Osteoblast (primary cell): ENCODE data around the gene KCNN3. TPM values are rescaled to one million over a fixed set of nuclear protein-coding genes. Genes with fewer than 3 reads are reported as not detected.

Experiments
- DNase-seq: peaks from one replicate; pipeline ENCODE4 v3.0.0; 2011; ENCODE audit warnings: low spot score, mixed read lengths; ENCODE audit not compliant: insufficient read length; ENCODE audit errors: missing footprints
- H2AFZ ChIP-seq: 2 replicates; pipeline ENCODE4 v1.6.0; 2011; ENCODE audit warnings: mild to moderate bottlenecking, low read length
- H3K27ac ChIP-seq: 2 replicates; pipeline ENCODE4 v1.5.1; 2011; ENCODE audit warnings: mild to moderate bottlenecking, low read depth, low read length, moderate library complexity
- H3K27me3 ChIP-seq: 2 replicates; pipeline ENCODE4 v1.6.0; 2012; ENCODE audit warnings: mild to moderate bottlenecking, control low read depth, inconsistent platforms, low read length, moderate library complexity; ENCODE audit not compliant: insufficient read depth
- H3K36me3 ChIP-seq: 2 replicates; pipeline ENCODE4 v1.5.1; 2011; ENCODE audit warnings: mild to moderate bottlenecking, low read length, control low read depth, moderate library complexity; ENCODE audit not compliant: insufficient read depth
- H3K4me1 ChIP-seq: 2 replicates; pipeline ENCODE4 v1.5.1; 2011; ENCODE audit warnings: mild to moderate bottlenecking, low read length, control low read depth, moderate library complexity; ENCODE audit not compliant: insufficient read depth
- H3K4me2 ChIP-seq: 2 replicates; pipeline ENCODE4 v1.6.0; 2011; ENCODE audit warnings: mild to moderate bottlenecking, low read length; ENCODE audit not compliant: insufficient read depth
- H3K4me3 ChIP-seq: fragments of 200-600 bp; sonication (generic); 3 replicates; pipeline ENCODE4 v1.5.1; 2012; ENCODE audit warnings: mild to moderate bottlenecking, low read length, inconsistent platforms; ENCODE audit not compliant: insufficient read depth
- H3K79me2 ChIP-seq: 2 replicates; pipeline ENCODE4 v1.6.0; 2012; ENCODE audit warnings: mild to moderate bottlenecking, low read length, control low read depth, inconsistent platforms; ENCODE audit not compliant: insufficient read depth
- H3K9me3 ChIP-seq: 2 replicates; pipeline ENCODE4 v1.5.1; 2011; ENCODE audit warnings: low read depth, low read length, control low read depth
- H4K20me1 ChIP-seq: 2 replicates; pipeline ENCODE4 v1.6.0; 2012; ENCODE audit warnings: mild to moderate bottlenecking, low read length, control low read depth; ENCODE audit not compliant: insufficient read depth
- CTCF ChIP-seq: IDR thresholded peaks from 2 replicates; pipeline ENCODE4 v1.5.1; 2011; ENCODE audit warnings: mild to moderate bottlenecking, low read depth, low read length, moderate library complexity; ENCODE audit errors: extremely low read depth
- total RNA-seq: library from RNA; depleted of rRNA; stranded (reverse); fragments of >200 nt; gene quantifications from 2 replicates; pipeline ENCODE4 v1.2.3, GENCODE V29; 2012

The KCNN3 gene
- under 0.01 TPM in 2 replicates for total RNA-seq

- peak within 1 kb of the TSS; percentile 78 for H3K4me2 ChIP-seq
- H3K27me3 ChIP-seq = peaks cover 54% of the 10 kb centered on the region
- peaks cover 2% of the 10 kb centered on the region for H4K20me1 ChIP-seq
- H3K4me3 ChIP-seq = peak within 1 kb of the TSS; percentile 61
- H2AFZ ChIP-seq = peak within 1 kb of the TSS; percentile 60
- H3K36me3 ChIP-seq = no peaks in the 10 kb centered on the region
- peaks cover 25% of the 10 kb centered on the region for H3K4me1 ChIP-seq
- no peaks in the 10 kb centered on the region for H3K79me2 ChIP-seq
- peak; percentile 94 for DNase-seq
- H3K27ac ChIP-seq = no peak within 1 kb of the TSS
- TF ChIP-seq CTCF = no peak
- H3K9me3 ChIP-seq = no peaks in the 10 kb centered on the region
Observed at GRCh38 chr1:154870115-154870571, at the start of gene KCNN3. TSS of gene KCNN3 (minus strand) at chr1:154870281. CDS start at chr1:154869964, 317 bp downstream.

- Histone ChIP-seq H3K4me1 (no peaks in the 10 kb centered on the region), H4K20me1 (no peaks in the 10 kb centered on the region), H3K36me3 (no peaks in the 10 kb centered on the region), H2AFZ (no peak overlapping the region), H3K79me2 (no peaks in the 10 kb centered on the region), H3K9me3 (no peaks in the 10 kb centered on the region), H3K4me3 (no peak overlapping the region), H3K4me2 (no peak overlapping the region), H3K27me3 (no peaks in the 10 kb centered on the region), H3K27ac (no peak overlapping the region)
- no peak for TF ChIP-seq CTCF
- peak; percentile 58 for DNase-seq
Observed at GRCh38 chr1:154913273-154913672, 43.2 kb upstream of the KCNN3 start.

- H3K9me3 ChIP-seq = no peaks in the 10 kb centered on the region
- no peak overlapping the region for H3K4me3 ChIP-seq
- no peak for TF ChIP-seq CTCF
- H3K27me3 ChIP-seq = no peaks in the 10 kb centered on the region
- no peaks in the 10 kb centered on the region for H3K4me1 ChIP-seq
- DNase-seq = peak; percentile 69
- H2AFZ ChIP-seq = no peak overlapping the region
- no peak overlapping the region for H3K27ac ChIP-seq
- H3K4me2 ChIP-seq = no peak overlapping the region
- no peaks in the 10 kb centered on the region for H3K36me3 ChIP-seq
- H4K20me1 ChIP-seq = no peaks in the 10 kb centered on the region
- no peaks in the 10 kb centered on the region for H3K79me2 ChIP-seq
Observed at GRCh38 chr1:154912755-154913154, 42.7 kb upstream of the KCNN3 start.

GRCh38 chr1:154911691-154912550 is 41.8 kb upstream of the KCNN3 start:
- no peak for DNase-seq
- Histone ChIP-seq H2AFZ (no peak overlapping the region), H3K9me3 (no peaks in the 10 kb centered on the region), H3K79me2 (no peaks in the 10 kb centered on the region), H3K4me3 (no peak overlapping the region), H3K36me3 (no peaks in the 10 kb centered on the region), H3K27ac (no peak overlapping the region), H3K4me1 (no peaks in the 10 kb centered on the region), H4K20me1 (no peaks in the 10 kb centered on the region), H3K4me2 (no peak overlapping the region), H3K27me3 (no peaks in the 10 kb centered on the region)
- no peak for TF ChIP-seq CTCF
